Stimulated activated CD4-positive, alpha-beta T cell treated with anti-CD3 and anti-CD28 coated beads, Interleukin-1b, Interleukin-23, amount 100 ng/mL, for 24 hours (primary cell): ENCODE data around the gene ADGRB2.

Experiments used
- DNase-seq, 4 experiments: peaks; one replicate each; pipeline ENCODE4 v3.0.0-alpha.2; 2020; ENCODE audit warnings: low read depth in 4 of 4, low spot score in 1 of 4

ADGRB2 gene

DNA sequence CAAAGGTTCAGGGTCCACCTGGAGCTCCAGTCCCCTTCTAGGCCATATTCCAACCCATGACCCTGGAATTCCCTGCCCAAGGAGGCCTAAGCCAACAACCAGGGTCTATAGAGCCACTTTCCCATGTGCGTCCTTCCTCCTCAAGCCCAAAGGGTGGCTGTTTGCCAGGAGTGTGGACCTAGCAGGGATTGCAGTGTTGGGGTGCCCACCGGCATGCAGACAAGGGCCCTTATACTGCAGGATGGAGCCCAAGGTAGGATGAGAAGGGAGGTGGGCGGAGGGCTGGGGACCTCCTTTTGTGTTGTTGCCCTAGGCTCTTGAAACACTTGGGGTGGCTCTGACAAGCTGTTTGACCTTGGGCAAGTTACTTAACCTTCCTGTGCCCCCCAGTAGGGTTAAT, 19.7 kb upstream of the ADGRB2 start:
- DNase-seq = no peak

DNA sequence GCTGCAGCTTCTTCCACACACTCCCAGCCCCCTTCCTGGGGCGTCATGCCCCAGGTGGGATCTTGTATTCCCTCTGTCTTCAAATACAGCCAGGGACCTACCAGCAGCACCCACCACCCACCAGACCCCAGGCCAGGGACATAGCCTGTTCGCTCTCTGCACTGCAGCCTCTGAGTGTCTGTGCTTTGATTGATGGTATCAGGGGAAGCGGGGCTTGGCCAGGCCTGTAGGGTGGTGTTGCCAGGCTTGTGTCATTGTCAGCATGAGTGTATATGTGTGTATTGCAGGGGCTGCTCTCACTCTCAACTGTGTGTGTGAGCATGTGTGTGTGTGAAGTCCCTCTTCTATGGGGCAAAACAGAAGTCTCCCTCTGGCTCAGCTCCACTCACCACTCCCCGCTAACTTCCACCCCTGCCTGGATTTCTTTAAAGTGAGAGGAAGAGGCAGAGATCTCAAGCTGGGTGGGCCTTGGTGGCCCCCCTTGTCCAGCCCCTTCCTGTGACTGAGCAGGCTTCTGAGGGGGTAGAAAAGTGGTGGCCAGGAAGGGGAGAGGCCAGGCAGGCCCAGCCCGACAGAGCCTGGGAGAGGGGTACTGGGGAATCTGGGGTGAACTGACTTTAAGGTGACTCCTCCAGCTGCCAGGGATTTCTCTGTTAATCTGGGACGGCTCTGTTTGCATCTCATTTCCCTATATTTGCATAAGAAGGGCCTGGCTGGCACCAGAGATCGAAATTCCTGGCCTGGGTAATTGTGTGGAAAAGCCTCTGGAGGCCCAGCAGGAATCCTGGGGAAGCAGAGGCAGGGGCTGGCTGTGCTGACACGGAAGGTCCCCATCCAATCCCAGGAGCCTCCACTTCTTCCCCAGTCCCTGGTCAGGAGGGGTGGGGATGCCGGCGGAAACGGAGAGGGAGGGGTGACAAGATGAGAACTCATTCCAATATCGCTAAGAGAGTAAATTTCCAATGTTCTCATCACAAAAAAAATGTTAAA, 18.6 kb upstream of the ADGRB2 start:
- no peak for DNase-seq

DNA sequence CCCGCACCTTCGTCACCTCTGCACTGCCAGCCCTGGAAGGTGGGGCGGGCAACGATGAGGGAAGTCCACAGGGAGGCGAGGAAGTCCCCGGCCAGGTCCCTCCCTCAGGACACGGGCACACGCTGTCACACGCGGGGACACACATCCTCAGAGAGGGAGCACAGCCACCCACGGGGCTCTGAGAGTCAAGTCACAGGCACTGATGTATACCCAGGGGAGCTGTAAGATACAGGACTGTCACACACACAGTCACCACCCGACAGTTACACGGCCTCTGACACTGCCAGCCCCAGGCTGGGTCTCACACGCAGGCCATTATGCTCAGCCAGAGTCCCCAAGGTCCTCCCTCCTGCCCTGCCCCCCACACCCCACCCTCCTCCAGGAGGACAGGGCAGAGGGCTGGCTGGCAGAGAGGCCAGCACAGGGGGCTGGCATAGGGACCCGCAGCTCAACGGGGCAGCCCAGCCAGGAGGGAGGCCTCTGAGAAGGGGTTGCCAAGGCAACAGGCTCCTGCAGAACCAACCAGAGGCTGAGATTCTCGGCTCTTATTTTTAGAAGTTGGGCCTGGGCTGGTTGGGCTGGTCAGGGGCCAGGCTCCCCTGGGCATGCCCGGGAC, 17.7 kb upstream of the ADGRB2 start:
- DNase-seq = no peak

- no peak for DNase-seq
These were observed 17.1 kb upstream of the ADGRB2 start for GRCh38 chr1:31781138-31781755.

DNA sequence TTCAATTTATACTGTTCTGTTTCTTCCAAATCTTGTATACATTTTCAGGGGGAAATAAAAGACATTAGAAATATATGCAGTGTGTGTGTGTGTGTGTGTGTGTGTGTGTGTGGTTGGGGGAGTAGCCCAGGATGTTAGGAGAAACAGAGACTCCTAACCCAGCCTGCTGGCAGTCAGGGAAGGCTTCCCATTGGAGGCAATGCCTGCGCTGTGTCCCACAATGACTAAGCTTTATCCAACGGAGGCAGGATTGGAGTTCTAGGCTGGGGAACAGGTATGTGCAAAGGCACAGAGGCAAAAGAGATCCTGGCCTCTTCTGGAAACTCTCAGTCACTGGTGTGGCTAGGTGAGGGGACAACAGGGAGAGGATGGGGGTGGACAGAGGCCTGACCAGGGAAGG, 16.5 kb upstream of the ADGRB2 start:
- no peak for DNase-seq

DNA sequence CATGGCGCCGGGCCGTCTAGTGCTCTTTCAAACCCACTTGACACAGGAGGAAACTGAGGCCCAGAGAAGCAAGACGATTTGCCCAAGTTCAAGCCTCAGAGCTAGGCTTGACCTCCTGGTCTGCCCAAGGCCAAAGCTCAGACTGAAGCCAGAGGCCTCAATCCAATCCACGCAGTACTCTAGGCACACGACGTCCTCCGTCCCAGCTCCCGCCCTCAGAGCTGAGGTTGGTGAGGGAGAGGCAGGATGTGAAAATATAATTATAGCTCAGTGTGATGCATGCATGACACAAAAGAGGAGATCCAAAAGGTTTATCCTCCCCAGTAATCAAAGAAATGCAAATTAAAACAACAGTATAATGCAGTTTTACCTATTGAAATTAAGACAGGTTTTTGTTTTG, 15.5 kb upstream of the ADGRB2 start:
- DNase-seq = no peak

DNA sequence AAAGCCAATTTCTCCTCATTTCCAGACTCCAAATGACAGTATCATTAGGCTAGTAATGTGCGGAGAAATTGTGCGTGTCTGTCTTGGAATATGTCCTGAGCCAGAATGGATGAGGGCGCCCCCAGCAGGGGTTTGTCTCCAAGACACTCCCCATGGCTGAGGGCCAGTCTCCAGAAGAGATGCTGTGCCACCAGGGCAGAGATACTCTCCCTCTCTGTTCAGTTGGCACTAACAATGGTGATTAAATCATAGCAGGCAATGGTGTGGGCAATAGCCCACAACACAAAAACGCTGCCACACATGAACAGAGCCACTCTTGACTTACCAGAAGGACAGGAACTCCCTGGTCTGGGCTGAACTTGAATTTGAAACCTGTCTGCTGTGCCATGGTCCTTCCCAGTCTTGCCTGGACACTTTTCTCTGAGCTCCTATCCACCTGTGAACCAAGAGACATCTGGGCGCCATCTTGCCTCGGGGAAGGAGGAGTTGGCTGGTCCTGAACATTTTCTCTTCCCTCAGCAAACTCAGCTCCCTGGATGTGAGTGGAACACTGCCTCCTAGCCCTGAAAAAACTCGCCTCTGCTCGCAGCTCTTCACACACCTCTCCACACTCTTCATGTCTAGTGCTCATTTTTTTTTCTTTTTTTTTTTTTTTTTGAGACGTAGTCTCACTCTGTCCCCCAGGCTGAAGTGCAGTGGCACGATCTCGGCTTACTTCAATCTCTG, 14.8 kb upstream of the ADGRB2 start:
- DNase-seq = no peak

GRCh38 chr1:31776516-31776915, 12.4 kb upstream of the ADGRB2 start:
- no peak for DNase-seq

DNA sequence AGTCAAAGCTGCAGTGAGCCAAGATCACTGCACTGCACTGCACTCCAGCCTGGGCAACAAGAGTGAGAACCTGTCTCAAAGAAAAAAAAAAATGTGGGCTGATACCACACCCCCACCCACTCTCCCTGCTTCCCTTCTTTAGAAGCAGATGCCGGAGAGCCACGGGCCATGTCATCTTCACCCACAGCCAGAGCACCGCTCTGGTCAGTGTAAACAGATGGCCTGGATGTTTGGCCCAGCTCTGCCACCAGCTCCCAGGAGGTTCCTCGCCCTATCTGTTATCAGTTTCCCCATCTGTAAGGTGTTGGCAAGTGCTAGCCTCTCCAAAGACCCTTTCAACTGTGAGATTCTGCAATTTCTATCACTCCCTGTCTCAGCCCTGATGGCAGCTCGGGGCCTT, 11.9 kb upstream of the ADGRB2 start:
- no peak for DNase-seq

DNA sequence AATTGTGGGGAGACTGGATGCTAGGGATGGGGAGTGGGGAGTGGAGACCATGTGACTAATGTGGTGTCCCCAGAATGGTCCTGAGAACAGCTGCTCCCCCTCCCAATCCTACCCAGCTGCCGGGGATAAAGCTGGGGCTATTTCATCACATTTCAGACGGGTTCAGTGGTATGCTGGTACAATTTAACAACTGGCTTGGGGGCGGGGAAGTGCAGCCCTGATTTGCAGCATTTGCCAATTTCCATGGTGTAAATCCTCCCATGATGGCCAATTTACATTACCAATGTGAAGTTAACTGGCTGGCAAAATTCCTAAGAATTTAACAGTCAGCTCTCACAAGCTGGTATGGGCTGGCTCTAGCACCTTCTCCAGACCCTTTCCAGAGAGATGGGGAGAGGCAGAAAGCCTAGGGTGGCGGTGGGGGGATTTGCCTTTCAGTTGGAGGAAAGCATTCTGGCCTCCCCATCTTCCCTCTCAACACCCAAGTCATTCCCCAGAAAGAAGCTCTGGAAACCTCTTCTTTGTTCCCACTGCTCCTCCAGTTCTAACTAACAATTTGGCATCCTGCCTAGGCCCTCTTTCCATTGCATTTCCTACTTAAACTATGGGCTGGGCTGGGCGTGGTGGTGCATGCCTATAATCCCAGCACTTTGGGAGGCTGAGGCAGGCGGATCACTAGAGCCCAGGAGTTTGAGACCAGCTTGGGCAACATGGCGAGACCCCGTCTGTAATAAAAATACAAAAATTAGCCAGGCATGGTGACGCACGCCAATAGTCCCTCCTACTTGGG, 11.3 kb upstream of the ADGRB2 start:
- DNase-seq = no peak

DNA sequence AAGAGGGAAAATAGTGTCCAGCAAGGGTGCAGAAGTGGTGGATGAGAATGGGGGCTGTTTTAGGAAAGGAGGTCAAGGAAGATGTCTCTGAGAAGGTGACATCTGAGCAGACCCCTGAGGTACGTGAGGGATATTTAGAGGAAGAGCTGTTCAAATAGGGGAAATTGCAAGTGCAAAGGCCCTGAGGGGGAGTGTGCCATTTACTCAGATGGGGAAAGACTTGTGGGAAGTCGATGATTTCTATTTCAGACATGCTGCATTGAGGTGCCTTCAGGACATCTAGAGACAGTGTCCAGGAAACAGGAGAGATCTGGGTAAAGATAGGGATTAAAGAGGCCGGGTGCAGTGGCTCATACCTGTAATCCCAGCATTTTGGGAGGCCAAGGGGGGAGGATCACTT, 10.4 kb upstream of the ADGRB2 start:
- DNase-seq = no peak

DNA sequence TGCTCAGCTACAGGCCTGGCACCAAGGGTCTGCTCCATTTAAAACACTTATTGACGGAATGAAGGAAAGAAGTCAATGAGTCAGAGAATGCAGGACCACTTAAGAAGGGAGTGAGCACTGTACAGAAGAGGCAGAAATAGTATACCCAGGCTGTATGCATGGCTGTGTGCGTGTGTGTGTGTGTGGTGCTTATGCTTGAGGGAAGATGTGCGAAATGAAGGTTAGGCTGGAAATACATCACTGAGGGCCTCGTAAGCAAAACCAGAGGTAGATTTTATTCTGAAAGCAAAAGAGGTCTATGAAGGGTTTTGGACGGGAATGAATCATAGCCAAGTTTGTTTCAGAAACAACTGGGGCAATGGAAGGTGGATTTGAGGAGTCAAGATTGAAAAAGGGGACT, 9.7 kb upstream of the ADGRB2 start:
- no peak for DNase-seq

DNA sequence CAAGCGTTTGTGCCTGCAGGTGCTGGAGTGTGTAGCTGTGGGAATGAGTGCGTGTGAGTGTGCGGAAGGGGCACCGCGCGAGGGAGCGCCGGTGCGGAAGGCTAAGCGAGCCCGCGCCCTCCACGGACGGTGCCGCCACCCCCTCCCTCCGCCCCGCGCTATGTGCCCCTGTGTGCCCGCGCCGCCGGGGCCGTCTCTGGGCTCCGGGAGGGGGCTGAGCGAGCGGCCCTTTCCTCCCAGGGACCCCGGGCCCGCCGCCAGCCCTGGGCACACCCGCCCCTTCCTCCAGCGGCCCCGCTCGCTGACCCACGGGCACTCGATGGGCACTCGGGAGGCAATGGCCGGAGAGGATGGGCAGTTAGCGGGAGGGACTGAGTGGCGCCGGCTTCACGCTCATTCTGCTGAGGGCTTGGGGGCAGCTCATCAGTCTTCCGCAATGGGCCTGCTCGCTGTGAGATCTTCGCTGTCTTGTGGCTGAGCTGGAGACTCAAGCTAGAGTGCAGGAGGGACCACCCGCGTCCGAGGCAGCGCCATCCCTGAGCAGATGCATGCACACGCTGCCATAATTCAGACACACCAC, 8.6 kb upstream of the ADGRB2 start:
- no peak for DNase-seq

- DNase-seq = peak in 2 of 4 experiments; percentile 37 to 38
These were observed 7.9 kb upstream of the ADGRB2 start for GRCh38 chr1:31771891-31772668.

DNA sequence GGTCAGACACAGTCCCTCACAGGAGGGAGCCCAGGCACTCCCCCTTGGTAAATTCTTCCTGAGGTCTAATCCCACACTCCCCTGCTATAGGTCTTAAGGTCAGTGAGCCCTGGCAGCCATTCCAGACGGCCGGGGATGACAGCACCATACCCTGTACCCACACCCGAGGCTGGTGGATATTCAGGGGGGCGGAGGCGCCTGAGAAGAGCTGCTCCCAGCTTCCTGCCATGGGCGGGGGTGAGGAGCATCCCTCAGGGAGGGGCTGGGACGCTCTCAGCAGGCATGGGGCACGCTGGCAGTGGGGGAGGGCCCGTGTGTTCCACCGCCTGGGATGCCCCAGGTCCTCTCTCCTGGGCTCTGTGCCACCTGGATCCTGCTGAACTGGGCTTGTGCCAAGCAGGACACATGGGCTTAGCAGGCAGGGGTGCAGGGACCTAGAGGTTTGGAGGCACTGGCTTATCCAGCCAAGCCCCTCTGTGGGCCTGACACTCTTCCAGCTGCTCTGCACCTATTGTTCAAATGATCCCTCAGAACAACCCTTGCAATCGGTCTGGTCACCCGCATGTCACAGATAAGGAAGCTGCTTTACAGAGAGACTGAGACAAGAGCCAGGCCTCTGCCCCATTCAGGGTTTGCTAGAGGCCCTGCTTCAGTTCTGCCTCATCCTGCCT, 5.7 kb upstream of the ADGRB2 start:
- DNase-seq = no peak

DNA sequence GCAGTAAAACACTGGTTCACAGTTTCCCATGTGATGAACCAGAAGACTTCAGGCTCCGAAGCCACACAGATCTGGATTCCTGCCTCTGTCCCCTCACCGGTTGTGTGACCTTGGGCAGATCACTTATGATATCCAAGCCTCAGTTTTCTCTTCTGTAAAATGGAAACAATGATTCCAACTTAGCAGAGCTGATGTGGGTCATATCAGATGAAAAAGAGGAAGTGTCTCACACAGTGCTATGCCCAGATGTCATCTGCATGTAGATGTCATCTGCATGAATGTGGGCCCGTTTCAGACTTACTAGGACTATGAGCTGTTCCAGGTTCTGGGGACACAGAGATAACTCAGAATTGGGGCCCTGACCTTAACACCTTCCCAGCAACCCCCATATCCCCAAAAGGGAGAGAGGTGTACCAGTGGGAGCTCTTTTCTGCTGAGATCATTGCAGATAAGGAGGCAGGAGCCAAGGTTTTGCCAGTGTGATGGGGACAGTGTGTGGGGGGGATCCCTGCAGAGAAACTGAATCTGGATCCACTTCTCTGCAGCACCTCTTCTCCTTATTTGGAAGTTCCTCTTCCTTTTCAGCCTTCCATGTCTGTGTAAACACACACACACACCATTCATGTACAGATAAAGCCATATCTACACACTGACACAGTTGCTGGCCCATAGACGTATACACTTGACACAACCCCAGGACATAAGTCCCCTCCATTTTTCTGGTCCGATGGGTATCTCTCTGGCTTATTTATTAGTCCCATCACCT, 5.0 kb upstream of the ADGRB2 start:
- DNase-seq = no peak

GRCh38 chr1:31768407-31768907, 4.3 kb upstream of the ADGRB2 start:
- DNase-seq = no peak

DNA sequence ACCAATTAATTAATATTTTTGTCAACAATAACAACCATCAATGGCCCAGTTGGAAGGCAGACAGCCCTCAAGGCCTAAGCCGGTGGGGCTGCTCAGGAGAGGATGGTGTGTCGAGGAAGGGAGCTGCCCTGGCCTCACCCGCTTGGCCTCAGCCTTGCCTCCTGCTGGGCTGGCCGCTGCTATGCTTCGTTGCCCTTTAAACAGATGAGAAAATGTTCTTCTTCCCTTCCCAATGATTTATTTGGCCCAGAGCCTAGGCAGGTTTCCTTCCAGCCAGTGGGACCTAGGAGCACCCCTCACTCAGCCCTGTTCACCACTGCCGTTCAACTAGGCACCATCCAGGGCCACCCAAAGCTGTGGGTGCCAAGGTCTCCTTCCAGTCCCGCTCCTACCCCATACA, 3.1 kb upstream of the ADGRB2 start:
- DNase-seq = no peak
